Thoracic aorta (tissue), 2 donors: ENCODE measurements around the gene RPUSD3. TPM values are rescaled to one million over a fixed set of nuclear protein-coding genes. Genes with fewer than 3 reads are reported as not detected.

ENCODE experiments used
- ATAC-seq: fragments of 150-250 bp; one replicate; pipeline ENCODE4 v1.8.0; 2017; ENCODE audit warnings: low read depth; ENCODE audit not compliant: insufficient number of reproducible peaks, low FRiP score
- DNase-seq: peaks from one replicate; pipeline ENCODE4 v3.0.0-alpha.2; 2020; ENCODE audit warnings: low spot score
- H3K27ac ChIP-seq, 2 donors: fragments of 200-600 bp; sonication (generic); 1 replicate in 1 of 2; 2 replicates in 1 of 2; pipeline ENCODE4 v1.5.1; 2016; ENCODE audit warnings: mild to moderate bottlenecking in 2 of 2, moderate library complexity in 2 of 2
- H3K27me3 ChIP-seq: fragments of 200-600 bp; sonication (generic); replicated peaks from 2 replicates; pipeline ENCODE4 v1.6.0; 2016; ENCODE audit warnings: mild to moderate bottlenecking; ENCODE audit not compliant: insufficient read depth
- H3K36me3 ChIP-seq: fragments of 200-600 bp; sonication (generic); one replicate; pipeline ENCODE4 v1.5.1; 2016
- H3K4me1 ChIP-seq, 2 donors: fragments of 200-600 bp; sonication (generic); 1 replicate in 1 of 2; 2 replicates in 1 of 2; pipeline versions ENCODE4 v1.5.1 to v1.6.0; 2016; ENCODE audit warnings: low read depth in 2 of 2, mild to moderate bottlenecking in 1 of 2; ENCODE audit not compliant: control insufficient read depth in 1 of 2
- H3K4me3 ChIP-seq: fragments of 200-600 bp; sonication (generic); 2 replicates; pipeline ENCODE4 v1.5.1; 2016; ENCODE audit warnings: mild to moderate bottlenecking
- H3K9me3 ChIP-seq: fragments of 200-600 bp; sonication (generic); 2 replicates; pipeline ENCODE4 v1.5.1; 2016
- total RNA-seq, 2 donors: library from RNA; depleted of rRNA; stranded (reverse); fragments of >200 nt; gene quantifications; one replicate each; pipeline versions ENCODE4 v1.1.0 to v1.2.3, GENCODE V29; 2016
- TF ChIP-seq, protein P1 (sequence below): fragments of 200-600 bp; sonication (generic); IDR thresholded peaks from one replicate; pipeline ENCODE4 v1.5.1; 2019; ENCODE audit warnings: antibody characterized with exemption

The RPUSD3 gene
- total RNA-seq, 2 donors from 2014 or later = 24.5 to 41.3 TPM

DNA sequence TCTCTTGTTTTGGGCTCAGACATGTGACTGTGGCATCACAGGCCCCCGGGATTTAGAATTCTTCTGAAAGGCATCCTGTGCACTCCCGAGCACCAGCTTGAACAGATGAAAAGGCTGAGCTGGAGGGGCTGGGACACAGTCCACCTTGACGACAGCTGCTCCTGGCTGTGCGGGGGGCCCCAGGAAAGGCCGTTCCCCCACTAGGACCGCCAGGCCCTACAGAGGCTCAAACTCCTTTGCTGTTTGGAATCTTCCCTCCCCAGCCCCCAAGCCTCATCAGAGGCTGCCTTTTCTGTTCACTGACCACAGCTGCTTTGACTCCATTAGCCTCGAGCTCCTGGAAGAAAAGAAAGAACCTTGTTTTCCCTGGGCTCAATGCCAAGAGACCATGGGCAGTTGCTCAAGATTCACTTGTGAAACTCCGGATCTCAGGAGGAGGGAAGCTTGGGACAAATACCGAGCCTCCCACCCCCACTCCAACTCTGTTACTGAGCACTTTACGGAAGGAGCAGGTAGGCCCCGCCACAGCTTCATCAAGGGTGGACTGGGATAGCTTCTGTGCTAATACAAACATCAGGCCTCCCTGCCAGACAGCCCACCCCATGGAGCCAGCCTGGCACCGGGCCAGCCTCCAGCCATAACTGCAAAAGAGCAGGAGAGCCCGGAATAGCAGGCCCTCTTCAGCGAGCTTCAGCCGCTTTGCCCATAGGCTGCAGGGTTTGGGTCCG is 20.6 kb upstream of the RPUSD3 start:
- DNase-seq (no peak), ATAC-seq (peak; percentile 65)
- no peaks in the 10 kb centered on the region for H3K36me3 ChIP-seq
- H3K4me1 ChIP-seq = peaks cover 13 to 34% of the 10 kb centered on the region in 2 donors
- H3K27me3 ChIP-seq = no peaks in the 10 kb centered on the region
- H3K4me3 ChIP-seq = peak overlapping the region; percentile 11
- H3K27ac ChIP-seq = peak overlapping the region in 1 of 2 donors; percentile 28
- H3K9me3 ChIP-seq = no peaks in the 10 kb centered on the region
- TF ChIP-seq, protein P1, sequence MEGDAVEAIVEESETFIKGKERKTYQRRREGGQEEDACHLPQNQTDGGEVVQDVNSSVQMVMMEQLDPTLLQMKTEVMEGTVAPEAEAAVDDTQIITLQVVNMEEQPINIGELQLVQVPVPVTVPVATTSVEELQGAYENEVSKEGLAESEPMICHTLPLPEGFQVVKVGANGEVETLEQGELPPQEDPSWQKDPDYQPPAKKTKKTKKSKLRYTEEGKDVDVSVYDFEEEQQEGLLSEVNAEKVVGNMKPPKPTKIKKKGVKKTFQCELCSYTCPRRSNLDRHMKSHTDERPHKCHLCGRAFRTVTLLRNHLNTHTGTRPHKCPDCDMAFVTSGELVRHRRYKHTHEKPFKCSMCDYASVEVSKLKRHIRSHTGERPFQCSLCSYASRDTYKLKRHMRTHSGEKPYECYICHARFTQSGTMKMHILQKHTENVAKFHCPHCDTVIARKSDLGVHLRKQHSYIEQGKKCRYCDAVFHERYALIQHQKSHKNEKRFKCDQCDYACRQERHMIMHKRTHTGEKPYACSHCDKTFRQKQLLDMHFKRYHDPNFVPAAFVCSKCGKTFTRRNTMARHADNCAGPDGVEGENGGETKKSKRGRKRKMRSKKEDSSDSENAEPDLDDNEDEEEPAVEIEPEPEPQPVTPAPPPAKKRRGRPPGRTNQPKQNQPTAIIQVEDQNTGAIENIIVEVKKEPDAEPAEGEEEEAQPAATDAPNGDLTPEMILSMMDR = no peak

DNA sequence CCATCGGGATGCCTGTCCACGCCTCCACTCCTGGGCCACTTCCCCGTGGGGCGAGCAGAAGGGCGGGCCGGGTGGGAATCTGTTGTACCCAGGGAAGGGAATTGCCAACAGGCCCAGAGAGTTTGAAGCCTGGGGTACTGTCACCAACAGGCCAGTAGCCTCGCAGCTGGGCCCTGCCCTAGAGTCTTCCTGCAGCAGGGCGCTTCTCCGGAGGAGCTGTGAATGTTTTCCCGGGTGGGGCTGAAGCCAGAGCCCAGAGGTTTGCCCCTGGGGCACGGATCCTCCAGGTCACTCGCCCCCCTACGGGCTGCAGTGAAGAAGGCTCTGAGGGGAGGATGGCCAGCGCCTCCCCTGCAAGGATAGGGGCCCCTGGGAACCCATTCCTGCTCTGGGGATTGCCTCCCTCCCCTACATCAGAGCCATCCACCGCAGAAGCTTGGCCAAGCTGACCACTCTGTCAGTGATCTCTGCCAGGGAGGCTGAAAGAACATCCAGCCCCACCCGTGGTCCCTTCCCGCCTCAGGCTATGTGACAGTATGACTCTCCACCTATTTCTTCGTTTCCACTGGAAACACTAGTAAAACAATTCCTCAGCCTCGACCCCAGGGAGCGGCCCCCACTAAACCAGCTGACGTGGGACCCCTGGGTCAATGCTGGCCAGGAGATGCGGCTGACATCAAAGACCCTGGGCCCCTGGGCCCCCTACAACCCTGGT is 19.4 kb upstream of the RPUSD3 start:
- H3K4me1 ChIP-seq = peaks cover 13 to 34% of the 10 kb centered on the region in 2 donors
- no peaks in the 10 kb centered on the region for H3K36me3 ChIP-seq
- H3K4me3 ChIP-seq = peak overlapping the region; percentile 65
- no peaks in the 10 kb centered on the region for H3K27me3 ChIP-seq
- H3K27ac ChIP-seq = no peak overlapping the region
- TF ChIP-seq, protein P1 = no peak
- no peak for DNase-seq
- ATAC-seq = no peak
- H3K9me3 ChIP-seq = no peaks in the 10 kb centered on the region

DNA sequence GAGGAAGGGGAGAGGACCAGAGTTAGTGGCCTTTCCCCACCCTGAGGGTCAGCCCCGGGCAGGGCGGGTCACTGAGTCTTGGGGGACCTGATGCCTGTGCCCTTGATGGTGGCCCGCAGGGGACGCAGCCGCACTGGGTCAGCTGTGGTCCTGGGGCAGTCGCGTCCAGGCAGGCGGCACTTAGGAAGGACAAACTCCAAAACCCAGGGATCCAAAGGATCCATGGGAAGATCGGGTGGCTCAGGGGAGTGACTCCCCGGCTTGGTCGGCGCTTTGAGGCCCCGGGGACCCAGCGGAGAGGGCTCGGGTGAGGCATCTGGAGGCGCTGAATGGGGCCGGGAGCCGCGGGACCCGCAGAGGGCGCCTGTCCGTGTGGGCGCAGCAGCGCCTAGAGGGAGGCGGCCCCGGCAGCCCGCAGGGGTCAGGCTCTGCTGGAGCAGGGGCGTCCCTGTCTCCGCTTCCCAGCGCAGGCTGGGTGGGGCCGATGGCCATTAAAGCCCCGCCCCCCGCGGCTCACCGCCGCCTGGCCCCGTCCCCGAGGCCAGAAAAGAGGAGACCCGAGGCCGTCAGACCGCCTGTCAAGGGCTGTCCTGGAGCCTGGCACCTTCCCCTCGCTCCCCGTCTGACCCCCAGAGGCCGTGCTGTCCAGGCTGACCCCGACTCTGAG is 18.7 kb upstream of the RPUSD3 start:
- Histone ChIP-seq H3K27ac (no peak overlapping the region), H3K4me3 (peak overlapping the region; percentile 65), H3K9me3 (no peaks in the 10 kb centered on the region), H3K4me1 (peaks cover 13 to 34% of the 10 kb centered on the region in 2 donors), H3K27me3 (no peaks in the 10 kb centered on the region), H3K36me3 (no peaks in the 10 kb centered on the region)
- no peak for ATAC-seq
- TF ChIP-seq, protein P1 = no peak
- DNase-seq = no peak

DNA sequence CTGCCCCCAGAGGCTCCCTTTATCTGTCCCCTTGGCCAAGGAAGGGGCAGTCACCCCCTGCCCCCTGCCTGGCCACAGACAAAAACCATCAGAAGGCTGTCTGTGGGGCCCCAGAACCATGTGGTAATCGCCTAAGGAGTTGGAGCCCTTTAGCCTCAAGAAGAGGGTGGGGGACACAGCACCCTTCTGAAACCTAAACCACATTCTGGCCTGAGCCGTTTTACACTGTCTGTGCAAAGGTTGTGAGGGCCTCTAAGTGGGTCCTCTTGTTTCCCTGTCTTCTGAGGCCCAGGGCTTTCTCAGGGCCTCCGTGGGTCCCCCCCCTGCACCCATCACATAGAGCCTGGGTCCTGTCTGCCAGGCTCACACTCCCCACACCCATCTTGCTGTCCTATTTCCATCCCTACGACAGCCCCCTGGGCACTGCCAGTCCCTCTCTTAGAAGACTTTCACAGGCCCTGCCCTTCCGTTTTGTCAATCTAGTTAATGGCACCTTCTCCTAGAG is 17.9 kb upstream of the RPUSD3 start:
- ATAC-seq = no peak
- TF ChIP-seq, protein P1 = no peak
- no peak overlapping the region for H3K4me3 ChIP-seq
- H3K27me3 ChIP-seq = no peaks in the 10 kb centered on the region
- H3K9me3 ChIP-seq = no peaks in the 10 kb centered on the region
- H3K4me1 ChIP-seq = peaks cover 13 to 31% of the 10 kb centered on the region in 2 donors
- no peak for DNase-seq
- no peak overlapping the region for H3K27ac ChIP-seq
- no peaks in the 10 kb centered on the region for H3K36me3 ChIP-seq

DNA sequence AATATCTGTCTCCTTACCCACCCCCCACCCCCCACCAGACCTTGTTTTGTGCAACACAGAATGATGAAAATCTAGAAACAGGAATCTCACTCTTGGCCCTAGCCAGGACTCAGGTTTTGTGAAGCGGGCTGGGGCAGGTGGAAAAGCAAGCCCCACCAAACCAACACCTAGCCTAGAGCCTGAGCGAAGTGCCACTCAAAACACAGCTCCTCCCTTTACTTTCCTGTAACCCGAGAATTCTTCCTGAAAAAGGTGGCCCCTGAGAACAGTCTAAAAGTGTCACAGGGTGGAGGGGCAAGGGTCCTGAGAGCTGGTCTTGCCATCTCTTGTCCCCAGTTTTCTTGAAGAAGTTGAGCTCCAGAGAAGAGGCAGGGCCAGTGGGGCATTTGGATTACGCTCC is 17.4 kb upstream of the RPUSD3 start:
- Histone ChIP-seq H3K27me3 (no peaks in the 10 kb centered on the region), H3K36me3 (no peaks in the 10 kb centered on the region), H3K4me1 (peaks cover 12 to 26% of the 10 kb centered on the region in 2 donors), H3K27ac (no peak overlapping the region), H3K9me3 (no peaks in the 10 kb centered on the region), H3K4me3 (no peak overlapping the region)
- no peak for ATAC-seq
- DNase-seq = no peak
- TF ChIP-seq, protein P1 = no peak
